ENCODE data around the gene MLPH.

GRCh38 chr2:237577956-237578870 lies 91.2 kb downstream of the MLPH start:
- TF ChIP-seq, protein P1, sequence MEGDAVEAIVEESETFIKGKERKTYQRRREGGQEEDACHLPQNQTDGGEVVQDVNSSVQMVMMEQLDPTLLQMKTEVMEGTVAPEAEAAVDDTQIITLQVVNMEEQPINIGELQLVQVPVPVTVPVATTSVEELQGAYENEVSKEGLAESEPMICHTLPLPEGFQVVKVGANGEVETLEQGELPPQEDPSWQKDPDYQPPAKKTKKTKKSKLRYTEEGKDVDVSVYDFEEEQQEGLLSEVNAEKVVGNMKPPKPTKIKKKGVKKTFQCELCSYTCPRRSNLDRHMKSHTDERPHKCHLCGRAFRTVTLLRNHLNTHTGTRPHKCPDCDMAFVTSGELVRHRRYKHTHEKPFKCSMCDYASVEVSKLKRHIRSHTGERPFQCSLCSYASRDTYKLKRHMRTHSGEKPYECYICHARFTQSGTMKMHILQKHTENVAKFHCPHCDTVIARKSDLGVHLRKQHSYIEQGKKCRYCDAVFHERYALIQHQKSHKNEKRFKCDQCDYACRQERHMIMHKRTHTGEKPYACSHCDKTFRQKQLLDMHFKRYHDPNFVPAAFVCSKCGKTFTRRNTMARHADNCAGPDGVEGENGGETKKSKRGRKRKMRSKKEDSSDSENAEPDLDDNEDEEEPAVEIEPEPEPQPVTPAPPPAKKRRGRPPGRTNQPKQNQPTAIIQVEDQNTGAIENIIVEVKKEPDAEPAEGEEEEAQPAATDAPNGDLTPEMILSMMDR (IDR thresholded peaks at IDR 0.05), result no peak
- no peak for TF ChIP-seq POLR2A (IDR thresholded peaks at IDR 0.05)
